AG04450 (cell line): ENCODE results near the gene THAP9. TPM values are rescaled to one million over a fixed set of nuclear protein-coding genes. Genes with fewer than 3 reads are reported as not detected.

Experiments
- CTCF ChIA-PET: fragments of 300-600, 350-600 bp; formaldehyde crosslinking; extraction: SDS; loops from one replicate; lab custom pipeline; 2022; ENCODE audit warnings: antibody characterized with exemption, inconsistent platforms; lab: Charles Lee
- POLR2A ChIA-PET: fragments of 350-600 bp; formaldehyde crosslinking; extraction: SDS; loops from one replicate; lab custom pipeline; 2021; ENCODE audit warnings: antibody characterized with exemption, inconsistent platforms; lab: Yijun Ruan, JAX
- DNase-seq: peaks from one replicate; pipeline ENCODE4 v3.0.0-alpha.2; 2011; ENCODE audit warnings: low read depth, low spot score
- H3K27ac ChIP-seq: one replicate; pipeline ENCODE4 v1.5.1; 2012; ENCODE audit warnings: low read depth, low read length, control low read depth
- H3K27me3 ChIP-seq: one replicate; pipeline ENCODE4 v1.6.0; 2012; ENCODE audit warnings: low read length; ENCODE audit not compliant: control insufficient read depth, insufficient read depth
- H3K4me3 ChIP-seq: 2 replicates; pipeline ENCODE4 v1.5.1; 2011; ENCODE audit warnings: mild to moderate bottlenecking, low read depth, low read length, control low read depth
- H3K9me3 ChIP-seq: 2 replicates; pipeline ENCODE4 v1.5.1; 2012; ENCODE audit warnings: low read length; ENCODE audit not compliant: control insufficient read depth, insufficient read depth
- CTCF ChIP-seq: IDR thresholded peaks from 2 replicates; pipeline ENCODE4 v1.5.1; 2011; ENCODE audit warnings: low read depth, low read length, control low read depth, inconsistent platforms
- polyA plus RNA-seq: library from polyadenylated mRNA; depleted of rRNA; stranded (reverse); fragments of >200 nt; gene quantifications from 2 replicates; pipeline ENCODE4 v1.2.3, GENCODE V29; 2011

The THAP9 gene
- polyA plus RNA-seq, 1 experiment, result 3.2 TPM

GRCh38 chr4:82868572-82868971 is 32.0 kb upstream of the THAP9 start:
- Histone ChIP-seq H3K27ac (no peak overlapping the region), H3K4me3 (no peak overlapping the region), H3K27me3 (no peaks in the 10 kb centered on the region), H3K9me3 (no peaks in the 10 kb centered on the region)
- no peak for TF ChIP-seq CTCF
- ChIA-PET POLR2A (no interaction called here), CTCF (no interaction called here)
- DNase-seq, result no peak

GRCh38 chr4:82885410-82885809 is 15.1 kb upstream of the THAP9 start:
- CTCF ChIA-PET, result interaction anchor here (0.5 to 1.5 kb wide), 3 partner anchors 33 to 423 kb away, joined by 3 read pairs; no protein-coding TSS in a partner anchor
- DNase-seq, result no peak
- no peak overlapping the region for H3K27ac ChIP-seq
- H3K27me3 ChIP-seq, result no peaks in the 10 kb centered on the region
- H3K9me3 ChIP-seq, result peaks cover 2% of the 10 kb centered on the region; the same call in 1 of the 2 replicates
- no peak for TF ChIP-seq CTCF
- POLR2A ChIA-PET, result no interaction called here
- H3K4me3 ChIP-seq, result no peak overlapping the region

- Histone ChIP-seq H3K27me3 (no peaks in the 10 kb centered on the region), H3K4me3 (peak overlapping the region; percentile 48), H3K27ac (no peak overlapping the region), H3K9me3 (peaks cover 2% of the 10 kb centered on the region; the same call in 1 of the 2 replicates)
- ChIA-PET CTCF (interaction anchor here (1.1 kb wide), 1 partner anchor 44 kb away, joined by 3 read pairs; no protein-coding TSS in a partner anchor), POLR2A (no interaction called here)
- TF ChIP-seq CTCF, result no peak
- no peak for DNase-seq
Observed at GRCh38 chr4:82886147-82886942, 14.2 kb upstream of the THAP9 start.

GRCh38 chr4:82889287-82889686 is 11.2 kb upstream of the THAP9 start:
- Histone ChIP-seq H3K9me3 (peaks cover 2% of the 10 kb centered on the region; the same call in 1 of the 2 replicates), H3K4me3 (peak overlapping the region; percentile 90), H3K27me3 (no peaks in the 10 kb centered on the region), H3K27ac (no peak overlapping the region)
- DNase-seq, result no peak
- CTCF ChIA-PET, result interaction anchor here (0.6 to 1.1 kb wide), 4 partner anchors 10 to 37 kb away, joined by 3 read pairs; partner anchors contain the start of gene THAP9
- POLR2A ChIA-PET, result interaction anchor here (0.7 to 1.1 kb wide), 5 partner anchors 16 to 603 kb away, joined by 3 to 11 read pairs (median 6); partner anchors contain the start of gene LIN54
- no peak for TF ChIP-seq CTCF

GRCh38 chr4:82890528-82890900 is 10.0 kb upstream of the THAP9 start:
- ChIA-PET POLR2A (no interaction called here), CTCF (no interaction called here)
- Histone ChIP-seq H3K27me3 (no peaks in the 10 kb centered on the region), H3K9me3 (peaks cover 2% of the 10 kb centered on the region; the same call in 1 of the 2 replicates), H3K4me3 (peak overlapping the region; percentile 90), H3K27ac (peak overlapping the region; percentile 99)
- DNase-seq, result no peak
- TF ChIP-seq CTCF, result no peak
